Liver (tissue), 9 donors: ENCODE data around the gene CDH7. TPM values are rescaled to one million over a fixed set of nuclear protein-coding genes. Genes with fewer than 3 reads are reported as not detected.

ENCODE experiments used
- DNase-seq: peaks from one replicate; pipeline ENCODE4 v3.0.0-alpha.2; 2017; ENCODE audit warnings: low spot score
- H3K27ac ChIP-seq, 2 donors: one replicate each; pipeline ENCODE4 v1.7.0; 2013; ENCODE audit warnings: inconsistent platforms in 2 of 2, low read length in 2 of 2, control low read depth in 1 of 2, low read depth in 1 of 2, mild to moderate bottlenecking in 1 of 2
- H3K27me3 ChIP-seq, 4 donors: one replicate each; pipeline versions ENCODE4 v1.6.1 to v1.7.0; 2013; ENCODE audit warnings: low read length in 3 of 4, inconsistent platforms in 1 of 4, mild to moderate bottlenecking in 1 of 4, moderate library complexity in 1 of 4; ENCODE audit not compliant: control insufficient read depth in 4 of 4, insufficient read depth in 4 of 4
- H3K36me3 ChIP-seq, 4 donors: one replicate each; pipeline versions ENCODE4 v1.6.1 to v1.7.0; 2013; ENCODE audit warnings: low read length in 3 of 4, mild to moderate bottlenecking in 3 of 4, low read depth in 1 of 4, moderate library complexity in 1 of 4; ENCODE audit not compliant: control insufficient read depth in 4 of 4, insufficient read depth in 3 of 4
- H3K4me1 ChIP-seq, 4 donors: one replicate each; pipeline versions ENCODE4 v1.6.1 to v1.7.0; 2013; ENCODE audit warnings: low read length in 3 of 4, mild to moderate bottlenecking in 3 of 4, moderate library complexity in 1 of 4; ENCODE audit not compliant: control insufficient read depth in 4 of 4, insufficient read depth in 4 of 4
- H3K4me3 ChIP-seq, 3 donors: one replicate each; pipeline versions ENCODE4 v1.6.1 to v1.7.0; 2013; ENCODE audit warnings: low read length in 3 of 3, control low read depth in 1 of 3, low read depth in 1 of 3, mild to moderate bottlenecking in 1 of 3
- H3K9ac ChIP-seq, 2 donors: one replicate each; pipeline ENCODE4 v1.7.0; 2013; ENCODE audit warnings: low read length in 2 of 2, mild to moderate bottlenecking in 2 of 2, moderate library complexity in 2 of 2, control low read depth in 1 of 2, low read depth in 1 of 2
- H3K9me3 ChIP-seq, 4 donors: one replicate each; pipeline versions ENCODE4 v1.6.1 to v1.7.0; 2013; ENCODE audit warnings: low read length in 3 of 4; ENCODE audit not compliant: control insufficient read depth in 4 of 4
- FOXA1 ChIP-seq: IDR thresholded peaks from 2 replicates; pipeline ENCODE4 v1.6.1; 2016; ENCODE audit warnings: antibody characterized with exemption
- FOXA2 ChIP-seq: IDR thresholded peaks from 2 replicates; pipeline ENCODE4 v1.6.1; 2016; ENCODE audit warnings: antibody characterized with exemption
- HNF4G ChIP-seq: IDR thresholded peaks from 2 replicates; pipeline ENCODE4 v1.6.1; 2016; ENCODE audit warnings: antibody characterized with exemption
- JUND ChIP-seq, 2 donors: IDR thresholded peaks; 2 replicates each; pipeline ENCODE4 v1.6.1; 2016; ENCODE audit warnings: antibody characterized with exemption in 2 of 2
- RAD21 ChIP-seq, 2 donors: IDR thresholded peaks; 2 replicates each; pipeline ENCODE4 v1.6.1; 2016; ENCODE audit warnings: antibody characterized with exemption in 2 of 2, mild to moderate bottlenecking in 2 of 2
- RXRA ChIP-seq, 2 donors: IDR thresholded peaks; 2 replicates each; pipeline ENCODE4 v1.6.1; 2017 to 2018; ENCODE audit warnings: antibody characterized with exemption in 2 of 2, mild to moderate bottlenecking in 1 of 2
- SP1 ChIP-seq: IDR thresholded peaks from 2 replicates; pipeline ENCODE4 v1.6.1; 2018; ENCODE audit warnings: antibody characterized with exemption, mild to moderate bottlenecking
- TAF1 ChIP-seq: conservative IDR thresholded peaks from 2 replicates; pipeline ENCODE4 v1.6.1; 2016; ENCODE audit warnings: antibody characterized with exemption, mild to moderate bottlenecking
- YY1 ChIP-seq: IDR thresholded peaks from 2 replicates; pipeline ENCODE4 v1.6.1; 2016; ENCODE audit warnings: antibody characterized with exemption, mild to moderate bottlenecking
- WGBS: extraction: QIAGEN DNeasy Blood & Tissue Kit; methylation state at CpG from one replicate; pipeline ENCODE4 v1.1.7; 2013; 5-methylcytosine and 5-hydroxymethylcytosine counted together
- polyA plus RNA-seq, 2 donors: library from polyadenylated mRNA; stranded (reverse) in 1 of 2; unstranded in 1 of 2; fragments of 200-250 nt in 1 of 2; fragments of >200 nt in 1 of 2; fragmentation: Nextera tagmentation in 1 of 2; extraction: Ambion mirVana in 1 of 2; gene quantifications; one replicate each; pipeline versions ENCODE4 v1.2.1 to v1.2.3, GENCODE V29; 2013 to 2015
- total RNA-seq, 2 donors: library from RNA; depleted of rRNA; stranded (reverse); fragments of >200 nt; gene quantifications; one replicate each; pipeline ENCODE4 v1.2.3, GENCODE V29; 2014
- TF ChIP-seq, protein P1 (sequence below): fragments of 150-350 bp; IDR thresholded peaks from 2 replicates; pipeline ENCODE4 v1.5.1; 2017; ENCODE audit warnings: improper control_type of control experiment, low read depth, low read length; ENCODE audit not compliant: missing input control
- TF ChIP-seq, protein P2 (sequence below): IDR thresholded peaks from 2 replicates; pipeline ENCODE4 v1.6.1; 2016; ENCODE audit warnings: antibody characterized with exemption
- TF ChIP-seq, protein P3 (sequence below): IDR thresholded peaks from 2 replicates; pipeline ENCODE4 v1.6.1; 2016; ENCODE audit warnings: antibody characterized with exemption, mild to moderate bottlenecking
- TF ChIP-seq, protein P4 (sequence below): IDR thresholded peaks from 2 replicates; pipeline ENCODE4 v1.6.1; 2016; ENCODE audit warnings: antibody characterized with exemption
- donor health status: healthy.
- donor health status: healthy.
- donor health status: healthy.
- donor health status: healthy.
- donor health status: healthy.

The CDH7 gene
- total and polyA plus RNA-seq, 4 donors, result under 0.01 TPM; not detected in 3

DNA sequence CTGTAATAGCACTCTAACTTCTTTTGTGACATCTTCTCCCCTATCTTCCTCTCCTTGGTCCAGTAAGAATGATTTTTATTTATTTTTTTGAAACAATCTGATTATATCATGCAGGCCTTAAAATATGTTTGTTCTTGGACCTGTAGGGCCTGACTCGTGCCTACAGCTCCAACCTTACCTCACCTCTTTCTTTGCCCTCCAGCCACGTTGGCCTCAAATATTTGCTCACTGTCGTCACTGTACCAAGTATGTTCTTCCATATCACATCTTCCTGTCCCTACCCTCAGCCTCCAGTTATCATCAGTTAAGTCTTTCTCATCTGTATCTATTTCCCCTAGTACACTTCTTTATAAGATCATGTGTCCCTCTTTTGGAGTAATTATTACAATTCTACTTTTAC, 125.5 kb downstream of the CDH7 start:
- Histone ChIP-seq H3K27ac (no peak overlapping the region), H3K4me1 (no peaks in the 10 kb centered on the region), H3K27me3 (no peaks in the 10 kb centered on the region), H3K36me3 (no peaks in the 10 kb centered on the region), H3K4me3 (no peak overlapping the region), H3K9ac (no peak overlapping the region), H3K9me3 (no peaks in the 10 kb centered on the region)
- TF ChIP-seq, protein P1, sequence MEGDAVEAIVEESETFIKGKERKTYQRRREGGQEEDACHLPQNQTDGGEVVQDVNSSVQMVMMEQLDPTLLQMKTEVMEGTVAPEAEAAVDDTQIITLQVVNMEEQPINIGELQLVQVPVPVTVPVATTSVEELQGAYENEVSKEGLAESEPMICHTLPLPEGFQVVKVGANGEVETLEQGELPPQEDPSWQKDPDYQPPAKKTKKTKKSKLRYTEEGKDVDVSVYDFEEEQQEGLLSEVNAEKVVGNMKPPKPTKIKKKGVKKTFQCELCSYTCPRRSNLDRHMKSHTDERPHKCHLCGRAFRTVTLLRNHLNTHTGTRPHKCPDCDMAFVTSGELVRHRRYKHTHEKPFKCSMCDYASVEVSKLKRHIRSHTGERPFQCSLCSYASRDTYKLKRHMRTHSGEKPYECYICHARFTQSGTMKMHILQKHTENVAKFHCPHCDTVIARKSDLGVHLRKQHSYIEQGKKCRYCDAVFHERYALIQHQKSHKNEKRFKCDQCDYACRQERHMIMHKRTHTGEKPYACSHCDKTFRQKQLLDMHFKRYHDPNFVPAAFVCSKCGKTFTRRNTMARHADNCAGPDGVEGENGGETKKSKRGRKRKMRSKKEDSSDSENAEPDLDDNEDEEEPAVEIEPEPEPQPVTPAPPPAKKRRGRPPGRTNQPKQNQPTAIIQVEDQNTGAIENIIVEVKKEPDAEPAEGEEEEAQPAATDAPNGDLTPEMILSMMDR, result no peak
- TF ChIP-seq JUND (IDR thresholded peaks at IDR 0.05) (no peak), TAF1 (no peak), HNF4G (no peak), SP1 (no peak), RXRA (IDR thresholded peaks at IDR 0.05) (no peak), YY1 (no peak)
- TF ChIP-seq, protein P2, sequence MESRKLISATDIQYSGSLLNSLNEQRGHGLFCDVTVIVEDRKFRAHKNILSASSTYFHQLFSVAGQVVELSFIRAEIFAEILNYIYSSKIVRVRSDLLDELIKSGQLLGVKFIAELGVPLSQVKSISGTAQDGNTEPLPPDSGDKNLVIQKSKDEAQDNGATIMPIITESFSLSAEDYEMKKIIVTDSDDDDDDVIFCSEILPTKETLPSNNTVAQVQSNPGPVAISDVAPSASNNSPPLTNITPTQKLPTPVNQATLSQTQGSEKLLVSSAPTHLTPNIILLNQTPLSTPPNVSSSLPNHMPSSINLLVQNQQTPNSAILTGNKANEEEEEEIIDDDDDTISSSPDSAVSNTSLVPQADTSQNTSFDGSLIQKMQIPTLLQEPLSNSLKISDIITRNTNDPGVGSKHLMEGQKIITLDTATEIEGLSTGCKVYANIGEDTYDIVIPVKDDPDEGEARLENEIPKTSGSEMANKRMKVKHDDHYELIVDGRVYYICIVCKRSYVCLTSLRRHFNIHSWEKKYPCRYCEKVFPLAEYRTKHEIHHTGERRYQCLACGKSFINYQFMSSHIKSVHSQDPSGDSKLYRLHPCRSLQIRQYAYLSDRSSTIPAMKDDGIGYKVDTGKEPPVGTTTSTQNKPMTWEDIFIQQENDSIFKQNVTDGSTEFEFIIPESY, result no peak
- TF ChIP-seq, protein P3, sequence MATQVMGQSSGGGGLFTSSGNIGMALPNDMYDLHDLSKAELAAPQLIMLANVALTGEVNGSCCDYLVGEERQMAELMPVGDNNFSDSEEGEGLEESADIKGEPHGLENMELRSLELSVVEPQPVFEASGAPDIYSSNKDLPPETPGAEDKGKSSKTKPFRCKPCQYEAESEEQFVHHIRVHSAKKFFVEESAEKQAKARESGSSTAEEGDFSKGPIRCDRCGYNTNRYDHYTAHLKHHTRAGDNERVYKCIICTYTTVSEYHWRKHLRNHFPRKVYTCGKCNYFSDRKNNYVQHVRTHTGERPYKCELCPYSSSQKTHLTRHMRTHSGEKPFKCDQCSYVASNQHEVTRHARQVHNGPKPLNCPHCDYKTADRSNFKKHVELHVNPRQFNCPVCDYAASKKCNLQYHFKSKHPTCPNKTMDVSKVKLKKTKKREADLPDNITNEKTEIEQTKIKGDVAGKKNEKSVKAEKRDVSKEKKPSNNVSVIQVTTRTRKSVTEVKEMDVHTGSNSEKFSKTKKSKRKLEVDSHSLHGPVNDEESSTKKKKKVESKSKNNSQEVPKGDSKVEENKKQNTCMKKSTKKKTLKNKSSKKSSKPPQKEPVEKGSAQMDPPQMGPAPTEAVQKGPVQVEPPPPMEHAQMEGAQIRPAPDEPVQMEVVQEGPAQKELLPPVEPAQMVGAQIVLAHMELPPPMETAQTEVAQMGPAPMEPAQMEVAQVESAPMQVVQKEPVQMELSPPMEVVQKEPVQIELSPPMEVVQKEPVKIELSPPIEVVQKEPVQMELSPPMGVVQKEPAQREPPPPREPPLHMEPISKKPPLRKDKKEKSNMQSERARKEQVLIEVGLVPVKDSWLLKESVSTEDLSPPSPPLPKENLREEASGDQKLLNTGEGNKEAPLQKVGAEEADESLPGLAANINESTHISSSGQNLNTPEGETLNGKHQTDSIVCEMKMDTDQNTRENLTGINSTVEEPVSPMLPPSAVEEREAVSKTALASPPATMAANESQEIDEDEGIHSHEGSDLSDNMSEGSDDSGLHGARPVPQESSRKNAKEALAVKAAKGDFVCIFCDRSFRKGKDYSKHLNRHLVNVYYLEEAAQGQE, result no peak
- TF ChIP-seq, protein P4, sequence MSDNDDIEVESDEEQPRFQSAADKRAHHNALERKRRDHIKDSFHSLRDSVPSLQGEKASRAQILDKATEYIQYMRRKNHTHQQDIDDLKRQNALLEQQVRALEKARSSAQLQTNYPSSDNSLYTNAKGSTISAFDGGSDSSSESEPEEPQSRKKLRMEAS, result no peak
- WGBS, result 35% methylated on average over 3 of the region's 3 CpGs
- DNase-seq, result no peak

DNA sequence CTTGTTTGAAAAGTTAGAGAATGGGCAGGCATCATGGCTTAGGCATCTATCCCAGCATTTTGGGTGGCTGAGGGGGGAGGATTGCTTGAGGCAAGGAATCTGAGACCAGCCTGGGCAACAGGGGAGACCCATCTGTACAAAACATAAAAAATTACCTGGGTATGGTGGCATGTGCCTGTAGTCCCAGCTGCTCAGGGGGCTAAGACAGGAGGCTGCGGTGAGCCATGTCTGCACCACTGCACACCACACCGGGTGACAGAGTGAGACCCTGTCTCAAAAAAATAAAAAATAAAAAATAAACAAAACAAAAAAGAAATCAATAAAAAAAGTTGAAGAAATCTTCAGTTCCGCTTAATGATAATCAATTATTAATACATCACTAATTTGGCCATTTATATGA, 146.5 kb downstream of the CDH7 start:
- Histone ChIP-seq H3K9ac (no peak overlapping the region), H3K4me3 (no peak overlapping the region), H3K27ac (no peak overlapping the region), H3K27me3 (peaks cover 0 to 8% (median 0%) of the 10 kb centered on the region in 4 donors), H3K9me3 (peaks cover 0 to 1% (median 0%) of the 10 kb centered on the region in 4 donors), H3K4me1 (no peaks in the 10 kb centered on the region), H3K36me3 (no peaks in the 10 kb centered on the region)
- 91% methylated on average over 3 of the region's 3 CpGs for WGBS
- no peak for DNase-seq
- no peak for TF ChIP-seq RAD21 (IDR thresholded peaks at IDR 0.05)
- no peak for TF ChIP-seq YY1
- TF ChIP-seq FOXA2, result no peak
- no peak for TF ChIP-seq FOXA1
- TF ChIP-seq JUND (IDR thresholded peaks at IDR 0.05), result no peak
